H9 (cell line): ENCODE data around the gene PPARD. TPM values are rescaled to one million over a fixed set of nuclear protein-coding genes. Genes with fewer than 3 reads are reported as not detected.

ENCODE experiments used
- DNase-seq: peaks from one replicate; pipeline ENCODE4 v3.0.0-alpha.2; 2017
- H2AFZ ChIP-seq: one replicate; pipeline ENCODE4 v1.6.1; 2013; ENCODE audit warnings: mild to moderate bottlenecking, low read length, control low read depth, moderate library complexity
- H2AK5ac ChIP-seq: 2 replicates; pipeline ENCODE4 v1.6.1; 2013; ENCODE audit warnings: low read length, control low read depth, mixed read lengths; ENCODE audit not compliant: insufficient read length
- H2BK120ac ChIP-seq: one replicate; pipeline ENCODE4 v1.6.1; 2013; ENCODE audit warnings: low read depth, mild to moderate bottlenecking, low read length, control low read depth, inconsistent platforms; ENCODE audit not compliant: poor library complexity, severe bottlenecking
- H2BK12ac ChIP-seq: 2 replicates; pipeline ENCODE4 v1.6.1; 2013; ENCODE audit warnings: low read length, control low read depth, mixed read lengths, low read depth; ENCODE audit not compliant: insufficient read length
- H2BK15ac ChIP-seq: 2 replicates; pipeline ENCODE4 v1.6.1; 2013; ENCODE audit warnings: low read depth, low read length, control low read depth
- H2BK20ac ChIP-seq: one replicate; pipeline ENCODE4 v1.6.1; 2013; ENCODE audit warnings: low read depth, mild to moderate bottlenecking, low read length, control low read depth, inconsistent platforms; ENCODE audit not compliant: poor library complexity, severe bottlenecking
- H2BK5ac ChIP-seq: 2 replicates; pipeline ENCODE4 v1.6.1; 2013; ENCODE audit warnings: low read length, control low read depth, mixed read lengths; ENCODE audit not compliant: insufficient read length
- H3K14ac ChIP-seq: 2 replicates; pipeline ENCODE4 v1.6.1; 2013; ENCODE audit warnings: low read length, control low read depth; ENCODE audit not compliant: insufficient read depth
- H3K18ac ChIP-seq: 2 replicates; pipeline ENCODE4 v1.6.1; 2013; ENCODE audit warnings: low read depth, mild to moderate bottlenecking, mixed read lengths, low read length, control low read depth; ENCODE audit not compliant: insufficient read length
- H3K23ac ChIP-seq: 2 replicates; pipeline ENCODE4 v1.6.1; 2013; ENCODE audit warnings: low read length, control low read depth, mixed read lengths, low read depth; ENCODE audit not compliant: insufficient read length
- H3K23me2 ChIP-seq: 2 replicates; pipeline ENCODE4 v1.6.1; 2013; ENCODE audit warnings: low read depth, mild to moderate bottlenecking, mixed read lengths, low read length, control low read depth; ENCODE audit not compliant: insufficient read length, poor library complexity, severe bottlenecking
- H3K27ac ChIP-seq: 2 replicates; pipeline ENCODE4 v1.5.1; 2013; ENCODE audit warnings: low read length, control low read depth, mixed read lengths, low read depth; ENCODE audit not compliant: insufficient read length
- H3K27me3 ChIP-seq: 2 replicates; pipeline ENCODE4 v1.6.1; 2013; ENCODE audit warnings: low read length, control low read depth, inconsistent platforms; ENCODE audit not compliant: insufficient read depth
- H3K4ac ChIP-seq: 2 replicates; pipeline ENCODE4 v1.6.1; 2013; ENCODE audit warnings: low read depth, mild to moderate bottlenecking, control low read depth, inconsistent platforms, low read length, moderate library complexity
- H3K4me1 ChIP-seq: 2 replicates; pipeline ENCODE4 v1.6.1; 2013; ENCODE audit warnings: low read length, control low read depth, inconsistent platforms; ENCODE audit not compliant: insufficient read depth
- H3K4me2 ChIP-seq: 2 replicates; pipeline ENCODE4 v1.6.1; 2013; ENCODE audit warnings: low read length, control low read depth, mixed read lengths; ENCODE audit not compliant: insufficient read length, insufficient read depth
- H3K56ac ChIP-seq: 2 replicates; pipeline ENCODE4 v1.6.1; 2013; ENCODE audit warnings: low read depth, mild to moderate bottlenecking, mixed read lengths, low read length, control low read depth; ENCODE audit not compliant: insufficient read length
- H3K79me1 ChIP-seq: 2 replicates; pipeline ENCODE4 v1.6.1; 2013; ENCODE audit warnings: low read depth, mild to moderate bottlenecking, moderate library complexity, low read length, control low read depth, inconsistent platforms; ENCODE audit not compliant: insufficient read depth, poor library complexity, severe bottlenecking
- H3K79me2 ChIP-seq: 2 replicates; pipeline ENCODE4 v1.6.1; 2013; ENCODE audit warnings: low read length, control low read depth, inconsistent platforms; ENCODE audit not compliant: insufficient read depth
- H3K9ac ChIP-seq: 2 replicates; pipeline ENCODE4 v1.6.1; 2013; ENCODE audit warnings: low read length, control low read depth, mixed read lengths; ENCODE audit not compliant: insufficient read length; ENCODE audit errors: extremely low read depth
- H3K9me3 ChIP-seq: one replicate; pipeline ENCODE4 v1.6.1; 2013; ENCODE audit warnings: low read depth, low read length, inconsistent platforms; ENCODE audit not compliant: control insufficient read depth
- H3T11ph ChIP-seq: one replicate; pipeline ENCODE4 v1.6.1; 2013; ENCODE audit warnings: mild to moderate bottlenecking, low read length, control low read depth, inconsistent platforms
- H4K20me1 ChIP-seq: one replicate; pipeline ENCODE4 v1.6.1; 2013; ENCODE audit not compliant: control insufficient read depth, insufficient read length, insufficient read depth
- H4K5ac ChIP-seq: 2 replicates; pipeline ENCODE4 v1.6.1; 2013; ENCODE audit warnings: low read depth, mild to moderate bottlenecking, mixed read lengths, low read length, control low read depth; ENCODE audit not compliant: insufficient read length
- H4K8ac ChIP-seq: replicated peaks from 2 replicates; pipeline ENCODE4 v1.6.1; 2013; ENCODE audit warnings: low read length, control low read depth, mixed read lengths, low read depth; ENCODE audit not compliant: insufficient read length
- H4K91ac ChIP-seq: 2 replicates; pipeline ENCODE4 v1.6.1; 2013; ENCODE audit warnings: low read depth, mild to moderate bottlenecking, moderate library complexity, mixed read lengths, low read length, control low read depth; ENCODE audit not compliant: insufficient read length
- H3K27ac Mint-ChIP-seq, 3 experiments: 2 replicates in 2 of 3; 3 replicates in 1 of 3; pipeline ENCODE4 v1.8.0; 2020 to 2021; ENCODE audit warnings: mixed read lengths in 3 of 3, mild to moderate bottlenecking in 1 of 3, moderate library complexity in 1 of 3
- H3K27me3 Mint-ChIP-seq: 2 replicates; pipeline ENCODE4 v1.8.0; 2021; ENCODE audit warnings: low read depth, mild to moderate bottlenecking, moderate library complexity, mixed read lengths
- H3K36me3 Mint-ChIP-seq, 3 experiments: 2 replicates in 2 of 3; 3 replicates in 1 of 3; pipeline ENCODE4 v1.8.0; 2020 to 2021; ENCODE audit warnings: low read depth in 3 of 3, mixed read lengths in 3 of 3; ENCODE audit not compliant: insufficient read depth in 1 of 3
- H3K4me1 Mint-ChIP-seq, 2 experiments: 2 replicates each; pipeline ENCODE4 v1.8.0; 2020; ENCODE audit warnings: mixed read lengths in 2 of 2
- H3K4me3 Mint-ChIP-seq, 2 experiments: 2 replicates in 1 of 2; 3 replicates in 1 of 2; pipeline ENCODE4 v1.8.0; 2020 to 2021; ENCODE audit warnings: mild to moderate bottlenecking in 2 of 2, mixed read lengths in 2 of 2, moderate library complexity in 1 of 2
- H3K9me3 Mint-ChIP-seq, 2 experiments: 2 replicates in 1 of 2; 3 replicates in 1 of 2; pipeline ENCODE4 v1.8.0; 2020; ENCODE audit warnings: mild to moderate bottlenecking in 2 of 2, mixed read lengths in 2 of 2, moderate library complexity in 1 of 2
- CTCF ChIP-seq: fragments of 200-600 bp; sonication (generic); conservative IDR thresholded peaks from 3 replicates; pipeline ENCODE4 v1.8.0; 2021; ENCODE audit warnings: antibody characterized with exemption, mild to moderate bottlenecking
- WGBS: extraction: QIAGEN DNeasy Blood & Tissue Kit; methylation state at CpG from one replicate; pipeline ENCODE4 v1.1.7; 2013; ENCODE audit warnings: missing lambda C conversion rate, low lambda C conversion rate, mixed read lengths; ENCODE audit not compliant: insufficient read length; ENCODE audit errors: extremely low coverage; 5-methylcytosine and 5-hydroxymethylcytosine counted together
- total RNA-seq: library from RNA; stranded (reverse); gene quantifications from 2 replicates; pipeline ENCODE4 v1.2.1, GENCODE V29; 2021

Gene PPARD
- total RNA-seq, 1 experiment from 2014 or later, result 11.7 TPM

GRCh38 chr6:35426074-35426473 is 83.7 kb downstream of the PPARD start:
- Histone ChIP-seq H4K20me1 (no peaks in the 10 kb centered on the region), H2BK120ac (no peak overlapping the region), H2AFZ (no peak overlapping the region), H3K27ac (no peak overlapping the region), H2BK12ac (no peak overlapping the region), H2BK5ac (no peak overlapping the region), H3K23me2 (no peaks in the 10 kb centered on the region), H3K18ac (no peak overlapping the region), H2AK5ac (no peak overlapping the region), H3K79me2 (no peaks in the 10 kb centered on the region), H3K56ac (no peak overlapping the region), H3K9ac (no peak overlapping the region), H3K79me1 (no peaks in the 10 kb centered on the region), H3K23ac (no peak overlapping the region), H4K8ac (no peak overlapping the region), H2BK20ac (no peak overlapping the region), H3K14ac (no peak overlapping the region), H3K4ac (no peak overlapping the region), H3K4me1 (peaks cover 8% of the 10 kb centered on the region; the same call in 1 of the 2 replicates), H3K27me3 (no peaks in the 10 kb centered on the region), H3K4me2 (no peak overlapping the region), H3K9me3 (peaks cover 5% of the 10 kb centered on the region), H3T11ph (no peak overlapping the region), H4K91ac (no peak overlapping the region), H2BK15ac (no peak overlapping the region), H4K5ac (no peak overlapping the region)
- peaks cover 21 to 41% of the 10 kb centered on the region in 2 experiments for H3K4me1 Mint-ChIP-seq
- no peak overlapping the region for H3K4me3 Mint-ChIP-seq
- H3K27ac Mint-ChIP-seq, result peak overlapping the region; percentile 2 to 68 (median 38); a peak in 6 of 7 replicates
- H3K27me3 Mint-ChIP-seq, result no peaks in the 10 kb centered on the region; the same call in 1 of the 2 replicates
- DNase-seq, result no peak
- WGBS, result no CpG with 5 or more reads among the region's 8 CpGs
- peaks cover 22 to 29% (median 24%) of the 10 kb centered on the region in 3 experiments for H3K36me3 Mint-ChIP-seq
- peaks cover 8 to 11% of the 10 kb centered on the region in 2 experiments; a peak in 4 of 5 replicates for H3K9me3 Mint-ChIP-seq
- no peak for TF ChIP-seq CTCF
